MM.1S (cell line): ENCODE results near the gene ASMTL.

ENCODE experiments used
- EZH2 ChIP-seq: fragments of 300-600 bp; sonication (generic); optimal IDR thresholded peaks from 2 replicates; pipeline ENCODE3; 2017; ENCODE audit warnings: low read depth, mild to moderate bottlenecking, antibody characterized with exemption, low read length, mixed read lengths
- EZH2phosphoT487 ChIP-seq: fragments of 300-600 bp; sonication (generic); IDR thresholded peaks from 2 replicates; pipeline ENCODE4 v1.6.1; 2018; ENCODE audit warnings: antibody characterized with exemption, low read length
- TF ChIP-seq, protein P1 (sequence below): fragments of 300-600 bp; sonication (generic); IDR thresholded peaks from 2 replicates; pipeline ENCODE4 v1.5.1; 2016; ENCODE audit warnings: antibody characterized with exemption, low read length, mixed read lengths

DNA sequence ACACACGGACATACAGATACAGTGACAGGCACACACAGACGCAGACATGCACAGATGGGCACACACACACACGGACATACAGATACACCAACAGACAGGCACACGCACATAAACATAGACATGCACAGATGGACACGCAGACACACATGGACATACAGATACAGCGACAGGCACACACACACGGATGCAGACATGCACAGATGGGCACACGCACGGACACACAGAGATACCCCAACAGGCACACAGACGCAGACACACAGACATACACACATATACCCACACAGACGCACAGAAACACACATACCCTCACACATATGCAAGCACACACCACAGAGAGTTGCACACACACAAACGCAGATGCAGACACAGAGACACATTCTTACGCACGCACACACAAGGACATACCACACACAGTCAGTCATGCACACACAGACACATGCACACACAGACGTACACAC lies 36.4 kb downstream of the ASMTL start:
- TF ChIP-seq EZH2 (no peak), EZH2phosphoT487 (no peak)
- TF ChIP-seq, protein P1, sequence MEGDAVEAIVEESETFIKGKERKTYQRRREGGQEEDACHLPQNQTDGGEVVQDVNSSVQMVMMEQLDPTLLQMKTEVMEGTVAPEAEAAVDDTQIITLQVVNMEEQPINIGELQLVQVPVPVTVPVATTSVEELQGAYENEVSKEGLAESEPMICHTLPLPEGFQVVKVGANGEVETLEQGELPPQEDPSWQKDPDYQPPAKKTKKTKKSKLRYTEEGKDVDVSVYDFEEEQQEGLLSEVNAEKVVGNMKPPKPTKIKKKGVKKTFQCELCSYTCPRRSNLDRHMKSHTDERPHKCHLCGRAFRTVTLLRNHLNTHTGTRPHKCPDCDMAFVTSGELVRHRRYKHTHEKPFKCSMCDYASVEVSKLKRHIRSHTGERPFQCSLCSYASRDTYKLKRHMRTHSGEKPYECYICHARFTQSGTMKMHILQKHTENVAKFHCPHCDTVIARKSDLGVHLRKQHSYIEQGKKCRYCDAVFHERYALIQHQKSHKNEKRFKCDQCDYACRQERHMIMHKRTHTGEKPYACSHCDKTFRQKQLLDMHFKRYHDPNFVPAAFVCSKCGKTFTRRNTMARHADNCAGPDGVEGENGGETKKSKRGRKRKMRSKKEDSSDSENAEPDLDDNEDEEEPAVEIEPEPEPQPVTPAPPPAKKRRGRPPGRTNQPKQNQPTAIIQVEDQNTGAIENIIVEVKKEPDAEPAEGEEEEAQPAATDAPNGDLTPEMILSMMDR = no peak
